ENCODE measurements around the gene KRTAP12-1.

DNA sequence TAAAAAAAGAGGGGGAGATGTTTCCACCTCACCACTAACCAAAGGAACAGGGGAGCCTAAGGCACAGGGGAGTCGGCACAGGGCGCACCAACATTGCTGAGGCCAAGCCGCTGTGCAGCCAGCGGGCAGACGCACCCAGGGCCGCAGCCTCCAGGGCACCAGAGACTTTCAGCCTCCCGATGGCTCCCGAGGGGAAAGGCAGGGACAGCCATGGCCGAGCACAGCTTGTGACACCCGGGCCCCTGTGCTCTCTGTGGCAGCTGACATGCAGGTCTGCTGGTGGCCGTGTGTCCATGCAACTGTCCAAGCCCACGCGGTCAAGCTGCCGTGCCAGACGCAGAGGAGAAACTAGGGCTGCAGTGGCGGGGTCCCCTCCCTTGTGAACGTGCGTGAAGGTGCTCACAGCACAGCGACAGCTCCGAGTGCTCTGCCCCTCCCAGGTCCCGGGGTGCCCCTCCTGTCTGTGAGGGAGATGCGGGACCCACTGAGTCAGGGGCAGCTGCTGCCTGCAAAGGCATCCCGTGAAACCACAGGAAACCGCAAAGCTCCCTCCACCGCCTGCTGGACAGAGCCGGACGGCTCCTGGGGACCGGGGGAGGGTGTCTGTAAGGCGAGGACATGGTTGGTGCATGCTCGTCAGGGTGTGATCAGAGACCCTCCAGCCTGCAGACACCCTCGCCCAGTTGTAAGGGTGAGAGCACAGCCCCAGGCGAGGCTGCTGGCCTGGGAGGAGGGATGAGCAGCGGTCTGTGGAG is 33.2 kb downstream of the KRTAP12-1 start:
- TF ChIP-seq CTCF (IDR thresholded peaks at IDR 0.05) (no peak), POLR2A (IDR thresholded peaks at IDR 0.05) (no peak)

All from Peyer's patch (tissue), 4 donors.